K562 (cell line): ENCODE measurements around the gene GP1BB. TPM values are rescaled to one million over a fixed set of nuclear protein-coding genes. Genes with fewer than 3 reads are reported as not detected.

ENCODE experiments used
- ARID2 ChIP-seq: fragments of 450-650 bp; IDR thresholded peaks from 2 replicates; pipeline ENCODE4 v1.6.1; 2017; ENCODE audit warnings: antibody characterized with exemption, mild to moderate bottlenecking
- BCL6 ChIP-seq: fragments of 250-450 bp; sonication (Bioruptor Pico); IDR thresholded peaks from 2 replicates; pipeline ENCODE4 v1.4.0; 2020
- FOS ChIP-seq: IDR thresholded peaks from 3 replicates; pipeline ENCODE4 v1.6.1; 2011; ENCODE audit not compliant: insufficient read length; ENCODE audit errors: extremely low read depth
- GTF2A2 ChIP-seq: IDR thresholded peaks from 2 replicates; pipeline ENCODE4 v1.6.1; 2016; ENCODE audit warnings: mild to moderate bottlenecking, missing genetic modification characterization, missing compliant biosample characterization
- IRF2 ChIP-seq: sonication (generic); formaldehyde crosslinking; IDR thresholded peaks from 2 replicates; pipeline ENCODE4 v1.8.1; 2022; ENCODE audit warnings: mild to moderate bottlenecking, missing genetic modification reagents
- TAF1 ChIP-seq: IDR thresholded peaks from 2 replicates; pipeline ENCODE4 v1.6.1; 2011; ENCODE audit warnings: mild to moderate bottlenecking, low read length, moderate library complexity; ENCODE audit not compliant: insufficient read depth, control insufficient read depth, severe bottlenecking; ENCODE audit errors: extremely low read depth
- ZNF764 ChIP-seq: fragments of 250-450 bp; sonication (Bioruptor Pico); IDR thresholded peaks from 2 replicates; pipeline ENCODE4 v1.4.0; 2020; ENCODE audit warnings: low read depth, mild to moderate bottlenecking, moderate library complexity
- polyA plus RNA-seq, 8 experiments: library from polyadenylated mRNA; depleted of rRNA in 4 of 8; stranded (reverse) in 5 of 8; unstranded in 3 of 8; fragments of >200 nt; fragmentation: Nextera tagmentation in 2 of 8; fragmentation: Illumina TruSeq in 1 of 8; extraction: Ambion mirVana in 2 of 8; extraction: Trizol in 1 of 8; gene quantifications; 2 replicates each; pipeline versions ENCODE4 v1.2.1 to v1.2.3, GENCODE V29; 2011 to 2014; ENCODE audit warnings: inconsistent platforms in 1 of 8, missing spikeins in 1 of 8
- total RNA-seq, 7 experiments: library from RNA; depleted of rRNA in 6 of 7; stranded (reverse); fragments of >200 nt in 6 of 7; fragmentation: Illumina TruSeq in 2 of 7; extraction: Trizol in 2 of 7; gene quantifications; 2 replicates each; pipeline versions ENCODE4 v1.2.1 to v1.2.3, GENCODE V29; 2011 to 2021; ENCODE audit warnings: low replicate concordance in 1 of 7
- TF ChIP-seq, protein P1 (sequence below), 2 experiments: fragments of 450-650 bp in 1 of 2; sonication (generic) in 1 of 2; formaldehyde crosslinking in 1 of 2; IDR thresholded peaks; 2 replicates each; pipeline versions ENCODE4 v1.7.1 to v1.9.0; 2016 to 2022; ENCODE audit warnings: inconsistent platforms in 1 of 2, mild to moderate bottlenecking in 1 of 2, missing genetic modification reagents in 1 of 2
- TF ChIP-seq, protein P2 (sequence below): fragments of 450-650 bp; IDR thresholded peaks from 2 replicates; pipeline ENCODE4 v1.6.1; 2018; ENCODE audit warnings: mild to moderate bottlenecking, low read depth; ENCODE audit not compliant: partially characterized antibody
- TF ChIP-seq, protein P3 (sequence below): sonication (generic); formaldehyde crosslinking; IDR thresholded peaks from 2 replicates; pipeline ENCODE4 v1.8.1; 2023; ENCODE audit warnings: mild to moderate bottlenecking, missing genetic modification reagents
- TF ChIP-seq, protein P4 (sequence below): fragments of 250-450 bp; sonication (Bioruptor Pico); IDR thresholded peaks from 2 replicates; pipeline ENCODE4 v1.8.0; 2022; ENCODE audit warnings: moderate library complexity, mild to moderate bottlenecking, inconsistent platforms

GP1BB gene
- total and polyA plus RNA-seq, 9 of the 15 experiments (the other 6 are each of a cell fraction or from before 2014, with no cell fraction given): 0.69 to 162 (median 2.8) TPM

- TF ChIP-seq, protein P1, sequence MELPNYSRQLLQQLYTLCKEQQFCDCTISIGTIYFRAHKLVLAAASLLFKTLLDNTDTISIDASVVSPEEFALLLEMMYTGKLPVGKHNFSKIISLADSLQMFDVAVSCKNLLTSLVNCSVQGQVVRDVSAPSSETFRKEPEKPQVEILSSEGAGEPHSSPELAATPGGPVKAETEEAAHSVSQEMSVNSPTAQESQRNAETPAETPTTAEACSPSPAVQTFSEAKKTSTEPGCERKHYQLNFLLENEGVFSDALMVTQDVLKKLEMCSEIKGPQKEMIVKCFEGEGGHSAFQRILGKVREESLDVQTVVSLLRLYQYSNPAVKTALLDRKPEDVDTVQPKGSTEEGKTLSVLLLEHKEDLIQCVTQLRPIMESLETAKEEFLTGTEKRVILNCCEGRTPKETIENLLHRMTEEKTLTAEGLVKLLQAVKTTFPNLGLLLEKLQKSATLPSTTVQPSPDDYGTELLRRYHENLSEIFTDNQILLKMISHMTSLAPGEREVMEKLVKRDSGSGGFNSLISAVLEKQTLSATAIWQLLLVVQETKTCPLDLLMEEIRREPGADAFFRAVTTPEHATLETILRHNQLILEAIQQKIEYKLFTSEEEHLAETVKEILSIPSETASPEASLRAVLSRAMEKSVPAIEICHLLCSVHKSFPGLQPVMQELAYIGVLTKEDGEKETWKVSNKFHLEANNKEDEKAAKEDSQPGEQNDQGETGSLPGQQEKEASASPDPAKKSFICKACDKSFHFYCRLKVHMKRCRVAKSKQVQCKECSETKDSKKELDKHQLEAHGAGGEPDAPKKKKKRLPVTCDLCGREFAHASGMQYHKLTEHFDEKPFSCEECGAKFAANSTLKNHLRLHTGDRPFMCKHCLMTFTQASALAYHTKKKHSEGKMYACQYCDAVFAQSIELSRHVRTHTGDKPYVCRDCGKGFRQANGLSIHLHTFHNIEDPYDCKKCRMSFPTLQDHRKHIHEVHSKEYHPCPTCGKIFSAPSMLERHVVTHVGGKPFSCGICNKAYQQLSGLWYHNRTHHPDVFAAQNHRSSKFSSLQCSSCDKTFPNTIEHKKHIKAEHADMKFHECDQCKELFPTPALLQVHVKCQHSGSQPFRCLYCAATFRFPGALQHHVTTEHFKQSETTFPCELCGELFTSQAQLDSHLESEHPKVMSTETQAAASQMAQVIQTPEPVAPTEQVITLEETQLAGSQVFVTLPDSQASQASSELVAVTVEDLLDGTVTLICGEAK (IDR thresholded peaks at IDR 0.05): no peak
- TF ChIP-seq, protein P1 (CRISPR knock-in tag; IDR thresholded peaks at IDR 0.05): no peak; the same call in 1 of the 2 replicates
- TF ChIP-seq ARID2 (0 out of 2 replicates have a peak, but pooled peaks have one; percentile 10), IRF2 (no peak), TAF1 (no peak), GTF2A2 (tag) (no peak), ZNF764 (CRISPR knock-in tag) (no peak), BCL6 (CRISPR knock-in tag) (no peak), FOS (no peak)
- TF ChIP-seq, protein P2, sequence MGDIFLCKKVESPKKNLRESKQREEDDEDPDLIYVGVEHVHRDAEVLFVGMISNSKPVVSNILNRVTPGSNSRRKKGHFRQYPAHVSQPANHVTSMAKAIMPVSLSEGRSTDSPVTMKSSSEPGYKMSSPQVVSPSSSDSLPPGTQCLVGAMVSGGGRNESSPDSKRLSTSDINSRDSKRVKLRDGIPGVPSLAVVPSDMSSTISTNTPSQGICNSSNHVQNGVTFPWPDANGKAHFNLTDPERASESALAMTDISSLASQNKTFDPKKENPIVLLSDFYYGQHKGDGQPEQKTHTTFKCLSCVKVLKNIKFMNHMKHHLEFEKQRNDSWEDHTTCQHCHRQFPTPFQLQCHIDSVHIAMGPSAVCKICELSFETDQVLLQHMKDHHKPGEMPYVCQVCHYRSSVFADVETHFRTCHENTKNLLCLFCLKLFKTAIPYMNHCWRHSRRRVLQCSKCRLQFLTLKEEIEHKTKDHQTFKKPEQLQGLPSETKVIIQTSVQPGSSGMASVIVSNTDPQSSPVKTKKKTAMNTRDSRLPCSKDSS: no peak
- TF ChIP-seq, protein P3, sequence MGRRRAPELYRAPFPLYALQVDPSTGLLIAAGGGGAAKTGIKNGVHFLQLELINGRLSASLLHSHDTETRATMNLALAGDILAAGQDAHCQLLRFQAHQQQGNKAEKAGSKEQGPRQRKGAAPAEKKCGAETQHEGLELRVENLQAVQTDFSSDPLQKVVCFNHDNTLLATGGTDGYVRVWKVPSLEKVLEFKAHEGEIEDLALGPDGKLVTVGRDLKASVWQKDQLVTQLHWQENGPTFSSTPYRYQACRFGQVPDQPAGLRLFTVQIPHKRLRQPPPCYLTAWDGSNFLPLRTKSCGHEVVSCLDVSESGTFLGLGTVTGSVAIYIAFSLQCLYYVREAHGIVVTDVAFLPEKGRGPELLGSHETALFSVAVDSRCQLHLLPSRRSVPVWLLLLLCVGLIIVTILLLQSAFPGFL (CRISPR knock-in tag): no peak
- TF ChIP-seq, protein P4, sequence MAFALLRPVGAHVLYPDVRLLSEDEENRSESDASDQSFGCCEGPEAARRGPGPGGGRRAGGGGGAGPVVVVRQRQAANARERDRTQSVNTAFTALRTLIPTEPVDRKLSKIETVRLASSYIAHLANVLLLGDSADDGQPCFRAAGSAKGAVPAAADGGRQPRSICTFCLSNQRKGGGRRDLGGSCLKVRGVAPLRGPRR (CRISPR knock-in tag): no peak
Observed at GRCh38 chr22:19762568-19763457, 39.5 kb downstream of the GP1BB start (continued).
